NCI-H2171 (cell line): ENCODE results near the gene MAPK9.
"Not testable (repeated sequence)": the region's sequence is repeated elsewhere in the genome, so short reads cannot be mapped to it uniquely, and the experiment has no call there.

Source experiments
- DNase-seq: peaks from one replicate; lab custom pipeline; 2025; lab: John Stamatoyannopoulos, UW

MAPK9 gene

GRCh38 chr5:180326989-180327565 lies 35.2 kb upstream of the MAPK9 start:
- DNase-seq, result no peak

GRCh38 chr5:180324601-180324950 lies 32.7 kb upstream of the MAPK9 start:
- no peak for DNase-seq

- no peak for DNase-seq
Measured at GRCh38 chr5:180323941-180324600, 32.2 kb upstream of the MAPK9 start.

GRCh38 chr5:180323160-180323559 lies 31.3 kb upstream of the MAPK9 start:
- DNase-seq, result no peak

GRCh38 chr5:180318456-180319089 lies 26.7 kb upstream of the MAPK9 start:
- no peak for DNase-seq

- DNase-seq, result no peak
Measured at GRCh38 chr5:180316586-180316985, 24.7 kb upstream of the MAPK9 start.

- no peak for DNase-seq
Measured at GRCh38 chr5:180315762-180316212, 23.9 kb upstream of the MAPK9 start.

GRCh38 chr5:180313677-180314505 lies 22.0 kb upstream of the MAPK9 start:
- DNase-seq, result no peak

- no peak for DNase-seq
Measured at GRCh38 chr5:180311216-180311615, 19.3 kb upstream of the MAPK9 start.

- no peak for DNase-seq
Measured at GRCh38 chr5:180306796-180307195, 14.9 kb upstream of the MAPK9 start.

- DNase-seq, result no peak
Measured at GRCh38 chr5:180305481-180305880, 13.6 kb upstream of the MAPK9 start.

GRCh38 chr5:180304431-180305375 lies 12.8 kb upstream of the MAPK9 start:
- DNase-seq, result no peak

- no peak for DNase-seq
Measured at GRCh38 chr5:180304016-180304292, 12.1 kb upstream of the MAPK9 start.

- DNase-seq, result no peak
Measured at GRCh38 chr5:180303226-180304015, 11.5 kb upstream of the MAPK9 start.

GRCh38 chr5:180302256-180302655 lies 10.4 kb upstream of the MAPK9 start:
- DNase-seq, result no peak

GRCh38 chr5:180301253-180301652 lies 9.4 kb upstream of the MAPK9 start:
- DNase-seq, result no peak

- DNase-seq, result no peak
Measured at GRCh38 chr5:180299526-180299925, 7.6 kb upstream of the MAPK9 start.

GRCh38 chr5:180299014-180299413 lies 7.1 kb upstream of the MAPK9 start:
- DNase-seq, result not testable (repeated sequence)

- no peak for DNase-seq
Measured at GRCh38 chr5:180297587-180298282, 5.9 kb upstream of the MAPK9 start.

- no peak for DNase-seq
Measured at GRCh38 chr5:180296771-180297170, 4.9 kb upstream of the MAPK9 start.
